CD4-positive, alpha-beta T cell treated with Interleukin-2 at 100 ng/mL for 4 hours (primary cell): ENCODE data around the gene SLC44A5.
A peak's percentile ranks its signal among the peaks of the same experiment; 100 is the strongest.
"Not testable (repeated sequence)": the region's sequence is repeated elsewhere in the genome, so short reads cannot be mapped to it uniquely, and the experiment has no call there.

Source experiments
- DNase-seq: peaks from one replicate; pipeline ENCODE4 v3.0.0-alpha.2; 2020; ENCODE audit warnings: low spot score

The SLC44A5 gene

GRCh38 chr1:75273110-75273509 lies 337.8 kb downstream of the SLC44A5 start:
- no peak for DNase-seq

- peak; percentile 6 for DNase-seq
Observed at GRCh38 chr1:75265792-75266191, 345.1 kb downstream of the SLC44A5 start.

- DNase-seq: no peak
Observed at GRCh38 chr1:75264112-75264511, 346.8 kb downstream of the SLC44A5 start.

DNA sequence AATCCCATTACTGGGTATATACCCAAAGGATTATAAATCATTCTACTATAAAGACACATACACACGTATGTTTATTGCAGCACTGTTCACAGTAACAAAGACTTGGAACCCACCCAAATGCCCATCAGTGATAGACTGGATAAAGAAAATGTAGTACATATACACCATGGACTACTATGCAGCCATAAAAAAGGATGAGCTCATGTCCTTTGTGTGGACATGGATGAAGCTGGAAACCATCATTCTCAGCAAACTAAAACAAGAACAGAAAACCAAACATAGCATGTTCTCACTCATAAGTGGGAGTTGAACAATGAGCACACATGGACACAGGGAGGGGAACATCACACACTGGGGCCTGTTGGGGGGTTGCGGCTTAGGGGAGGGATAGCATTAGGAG lies 347.3 kb downstream of the SLC44A5 start:
- not testable (repeated sequence) for DNase-seq

- DNase-seq: not testable (repeated sequence)
Observed at GRCh38 chr1:75261946-75262345, 349.0 kb downstream of the SLC44A5 start.

DNA sequence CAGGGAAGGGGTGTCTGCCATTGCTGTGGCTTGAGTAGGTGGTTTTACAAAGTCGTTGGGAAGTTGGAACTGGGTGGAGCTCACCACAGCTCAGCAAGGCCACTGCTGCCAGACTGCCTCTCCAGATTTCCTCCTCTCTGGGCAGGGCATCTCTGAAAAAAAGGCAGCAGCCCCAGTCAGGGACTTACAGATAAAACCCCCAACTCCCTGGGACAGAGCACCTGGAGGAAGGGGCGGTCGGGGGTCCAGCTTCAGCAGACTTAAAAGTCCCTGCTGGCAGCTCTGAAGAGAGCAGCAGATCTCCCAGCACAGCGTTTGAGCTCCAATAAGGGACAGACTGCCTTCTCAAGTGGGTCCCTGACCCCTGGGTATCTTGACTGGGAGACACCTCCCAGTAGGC lies 352.6 kb downstream of the SLC44A5 start:
- DNase-seq: no peak

GRCh38 chr1:75257424-75257823 lies 353.5 kb downstream of the SLC44A5 start:
- DNase-seq: no peak

- not testable (repeated sequence) for DNase-seq
Observed at GRCh38 chr1:75250114-75250513, 360.8 kb downstream of the SLC44A5 start.

DNA sequence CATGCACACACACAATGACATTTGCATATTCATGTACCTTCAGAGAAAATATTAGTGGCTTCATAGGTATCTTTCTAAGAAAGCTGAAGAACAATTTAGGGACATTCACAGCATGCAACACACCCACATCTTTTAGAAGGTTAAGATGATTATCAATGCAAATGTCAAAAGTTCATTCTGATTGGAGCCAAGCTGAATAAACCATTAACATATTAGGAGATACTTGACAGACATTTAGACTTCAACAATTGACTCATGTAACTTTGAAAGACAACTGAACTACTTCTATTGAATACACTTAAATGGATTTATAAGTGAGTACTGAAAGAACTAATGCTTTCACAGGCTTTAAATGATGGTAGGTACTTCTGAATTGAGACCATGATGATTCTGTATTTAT lies 365.7 kb downstream of the SLC44A5 start:
- DNase-seq: no peak

- DNase-seq: no peak
Observed at GRCh38 chr1:75243124-75243523, 367.8 kb downstream of the SLC44A5 start.

DNA sequence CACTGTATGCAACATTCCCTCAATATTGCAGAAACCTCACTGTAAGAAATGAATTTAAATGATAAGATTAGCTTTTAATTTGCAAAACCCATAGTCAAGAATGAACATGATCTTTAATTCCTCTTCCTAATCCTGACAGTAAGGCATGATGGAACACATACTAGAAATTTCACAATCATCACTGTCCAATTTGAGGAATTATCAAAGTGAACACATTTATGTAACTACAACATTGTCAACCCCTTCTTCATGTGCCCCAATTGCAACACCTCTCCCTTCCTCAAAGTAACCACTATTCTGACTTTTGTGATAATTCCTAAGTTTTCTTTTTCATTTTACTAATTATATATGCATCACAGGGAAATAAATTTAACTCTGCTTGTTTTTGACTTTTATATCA lies 373.6 kb downstream of the SLC44A5 start:
- DNase-seq: no peak

DNA sequence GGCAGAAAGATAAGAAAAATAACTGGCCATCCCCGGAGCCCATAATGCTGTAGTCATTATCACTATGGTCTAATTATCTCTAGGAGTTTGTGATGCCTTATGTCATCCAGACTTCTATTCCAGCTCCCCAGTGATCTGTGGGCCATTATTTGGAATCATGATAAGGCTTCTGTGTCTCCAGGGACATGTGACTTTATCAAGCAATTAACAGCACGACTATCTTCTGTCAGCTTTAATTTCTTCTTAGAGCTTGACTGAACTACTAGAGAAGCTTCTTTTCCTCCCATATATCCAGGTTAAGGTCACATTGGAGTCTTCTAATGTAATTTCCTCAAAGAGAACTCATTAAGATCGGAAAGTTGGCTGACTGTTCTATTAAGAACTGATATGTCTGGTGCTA lies 376.4 kb downstream of the SLC44A5 start:
- no peak for DNase-seq

GRCh38 chr1:75233302-75233929 lies 377.5 kb downstream of the SLC44A5 start:
- peak; percentile 8 for DNase-seq

- no peak for DNase-seq
Observed at GRCh38 chr1:75220072-75220471, 390.8 kb downstream of the SLC44A5 start.

DNA sequence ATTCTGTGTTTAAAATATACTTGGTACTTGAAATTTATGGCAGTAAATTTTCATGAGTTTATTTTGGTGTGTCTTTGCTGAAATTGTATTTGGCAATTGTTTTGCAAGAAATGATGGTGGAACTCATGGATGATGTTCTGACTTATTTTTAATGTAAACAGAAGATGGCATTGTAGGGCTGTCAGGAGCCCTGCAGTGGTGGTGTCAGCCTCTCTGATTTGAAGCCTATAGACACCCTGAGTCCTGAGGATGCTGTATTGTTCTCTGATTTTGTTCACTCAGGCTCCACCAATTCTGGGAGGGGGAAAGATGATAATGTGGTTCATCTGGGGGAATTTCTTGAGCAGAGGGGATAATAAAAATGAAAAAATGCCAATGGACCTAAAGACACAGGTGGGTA lies 396.9 kb downstream of the SLC44A5 start:
- DNase-seq: no peak

DNA sequence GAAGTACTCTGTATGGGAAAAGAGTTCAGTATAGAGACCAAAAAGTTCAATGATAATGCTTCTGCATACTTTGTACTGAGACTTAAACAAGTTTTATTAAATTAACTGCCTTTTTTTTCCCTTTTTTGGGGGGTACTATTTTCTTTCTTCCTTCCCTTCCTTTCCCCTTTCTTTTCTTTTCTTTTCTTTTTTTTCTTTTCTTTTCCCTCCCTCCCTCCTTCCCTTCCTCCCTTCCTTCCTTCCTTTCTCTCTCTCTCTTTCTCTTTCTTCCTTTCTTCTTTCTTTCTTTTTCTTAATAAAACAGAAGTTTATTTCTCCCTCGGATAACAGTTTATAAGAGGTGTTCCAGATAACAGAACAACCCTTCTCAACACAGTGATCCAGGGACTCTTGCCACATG lies 399.3 kb downstream of the SLC44A5 start:
- DNase-seq: no peak

DNA sequence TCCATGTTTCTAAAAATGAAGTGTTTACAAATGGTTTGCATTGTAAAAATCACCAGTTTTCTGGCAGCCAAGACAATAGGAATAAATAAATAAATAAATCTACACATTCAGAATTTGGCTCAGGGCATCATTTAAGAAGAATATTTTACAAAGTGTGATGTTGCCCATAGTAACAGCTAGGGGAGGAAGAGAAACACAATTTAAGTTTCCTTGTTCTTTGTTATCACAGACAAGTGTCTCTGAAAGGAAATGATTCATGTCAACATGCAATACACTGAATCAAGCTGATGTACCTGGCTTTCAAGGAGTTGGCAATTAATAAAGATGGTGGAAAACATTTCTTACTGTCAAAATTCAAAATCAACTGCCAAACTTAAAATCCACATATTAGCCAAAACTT lies 402.1 kb downstream of the SLC44A5 start:
- DNase-seq: no peak

- no peak for DNase-seq
Observed at GRCh38 chr1:75203415-75204277, 407.3 kb downstream of the SLC44A5 start.

GRCh38 chr1:75202751-75203150 lies 408.2 kb downstream of the SLC44A5 start:
- no peak for DNase-seq

- DNase-seq: no peak
Observed at GRCh38 chr1:75198761-75199160, 412.2 kb downstream of the SLC44A5 start.

DNA sequence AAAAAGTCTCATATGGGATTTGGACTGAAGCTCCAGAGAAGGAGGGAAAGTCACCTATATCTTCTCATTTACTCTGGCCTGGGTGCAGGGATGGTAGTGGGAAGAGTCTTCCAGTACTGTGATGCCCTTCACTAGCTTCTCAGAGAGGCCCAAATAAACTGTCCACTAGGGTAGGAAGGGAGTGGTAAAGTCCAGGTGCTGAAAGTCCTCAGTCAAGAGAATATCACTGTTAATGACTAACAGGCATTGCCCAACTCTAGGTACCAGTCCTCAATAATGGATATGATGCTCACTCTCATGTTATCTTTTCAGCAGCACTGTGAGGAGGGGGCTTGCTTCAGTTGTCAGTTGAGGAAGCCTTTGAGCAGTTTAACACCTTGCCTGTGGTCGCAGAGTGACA lies 412.8 kb downstream of the SLC44A5 start:
- no peak for DNase-seq

DNA sequence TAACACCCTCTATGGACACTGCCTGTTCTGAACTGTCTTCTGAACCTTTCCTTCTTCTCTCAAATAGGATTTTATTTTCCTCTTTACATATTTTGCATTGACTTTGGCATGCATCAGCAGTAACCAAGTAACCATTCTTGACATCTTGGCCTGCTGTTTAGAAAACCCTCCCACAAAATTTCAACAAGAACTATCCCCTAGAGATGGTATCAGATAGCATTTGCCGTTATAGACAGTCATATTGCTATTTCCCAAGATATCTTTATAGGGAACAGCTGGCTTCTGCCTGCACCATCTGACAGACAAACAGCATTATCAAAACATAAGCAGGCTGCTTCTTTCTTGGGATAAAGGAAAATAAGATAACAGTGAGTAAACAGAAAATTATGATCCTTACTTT lies 422.0 kb downstream of the SLC44A5 start:
- no peak for DNase-seq

DNA sequence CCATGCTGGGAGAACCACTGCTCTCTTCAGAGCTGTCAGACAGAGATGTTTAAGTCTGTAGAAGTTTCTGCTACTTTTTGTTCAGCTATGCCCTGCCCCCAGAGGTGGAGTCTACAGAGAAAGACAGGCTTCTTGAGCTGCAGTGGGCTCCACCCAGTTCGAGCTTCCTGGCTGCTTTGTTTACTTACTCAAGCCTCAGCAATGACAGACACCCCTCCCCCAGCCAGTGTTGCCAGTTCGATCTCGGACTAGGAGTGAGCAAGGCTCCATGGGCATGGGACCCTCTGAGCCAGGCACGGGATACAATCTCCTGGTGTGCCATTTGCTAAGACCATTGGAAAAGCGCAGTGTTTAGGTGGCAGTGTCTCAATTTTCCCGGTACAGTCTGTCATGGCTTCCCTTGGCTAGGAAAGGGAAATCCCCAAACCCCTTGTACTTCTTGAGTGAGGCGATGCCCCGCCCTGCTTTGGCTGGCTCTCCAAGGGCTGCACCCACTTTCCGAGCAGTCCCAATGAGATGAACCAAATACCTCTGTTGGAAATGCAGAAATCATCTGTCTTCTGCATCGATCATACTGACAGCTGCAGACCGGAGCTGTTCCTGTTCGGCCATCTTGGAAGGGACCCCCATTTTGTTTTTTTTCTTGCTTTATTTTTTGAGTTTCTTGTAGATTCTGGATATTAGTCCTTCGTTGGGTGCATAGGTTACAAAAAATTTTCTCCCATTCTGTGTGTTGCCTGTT lies 429.5 kb downstream of the SLC44A5 start:
- not testable (repeated sequence) for DNase-seq
